ENCODE data around the gene METRN. TPM values are rescaled to one million over a fixed set of nuclear protein-coding genes. Genes with fewer than 3 reads are reported as not detected.
A peak's percentile ranks its signal among the peaks of the same experiment; 100 is the strongest.

Gene METRN
- polyA plus RNA-seq, 1 of the 3 experiments (the other 2 are of a cell fraction), result 59.7 TPM

GRCh38 chr16:718922-719321 is 4.0 kb downstream of the METRN start:
- H3F3A ChIP-seq (replicated peaks; ENCODE audit: insufficient read depth), result peaks cover 14% of the 10 kb centered on the region

GRCh38 chr16:719815-720446 is 5.0 kb downstream of the METRN start:
- Histone ChIP-seq H3K27me3 (ENCODE audit: insufficient read depth) (no peaks in the 10 kb centered on the region), H3F3A (replicated peaks; ENCODE audit: insufficient read depth) (peaks cover 21% of the 10 kb centered on the region), H3K27ac (ENCODE audit: low read depth in 2 of 2, low read length in 1 of 2) (peak overlapping the region; percentile 91 to 99), H3K9ac (peak overlapping the region; percentile 85), H2AFZ (ENCODE audit: low read depth) (no peak overlapping the region), H3K4me1 (ENCODE audit: control insufficient read depth in 1 of 2, insufficient read depth in 2 of 2, low read depth in 1 of 2, low read length in 1 of 2) (peaks cover 8 to 47% of the 10 kb centered on the region in 2 experiments; a peak in 3 of 4 replicates), H3K36me3 (replicated peaks in 1 of 2; ENCODE audit: control insufficient read depth in 1 of 2, insufficient read depth in 2 of 2, low read length in 1 of 2) (peaks cover 0 to 6% of the 10 kb centered on the region in 2 experiments), H3K4me3 (ENCODE audit: low read depth in 2 of 2, low read length in 1 of 2) (peak overlapping the region; percentile 86 to 89), H3K9me3 (no peaks in the 10 kb centered on the region), H3K79me2 (ENCODE audit: insufficient read depth) (peaks cover 2% of the 10 kb centered on the region; the same call in 1 of the 2 replicates), H3K9me2 (no peaks in the 10 kb centered on the region), H3K4me2 (peak overlapping the region; percentile 100), H4K20me1 (ENCODE audit: insufficient read depth) (peaks cover 24% of the 10 kb centered on the region; the same call in 1 of the 2 replicates)
- DNase-seq, result peak; percentile 54
- POLR2A ChIA-PET, result interaction anchor here (0.8 to 3.8 kb wide), 11 partner anchors 10 to 68 kb away, joined by 3 to 19 read pairs (median 4); partner anchors contain the start of genes CHTF18, JMJD8, RHBDL1 and RPUSD1
- CTCF ChIA-PET, result interaction anchor here (0.7 to 22.4 kb wide), 10 partner anchors 7 to 383 kb away, joined by 3 to 358 read pairs (median 9); partner anchors contain the start of genes ANTKMT, CCDC78, CIAO3 and FBXL16
- 13% methylated on average over 11 of the region's 16 CpGs for WGBS (ENCODE audit: low lambda C conversion rate)
- TF ChIP-seq SMC3 (IDR thresholded peaks at IDR 0.05; ENCODE audit: low read depth, low read length) (peak; percentile 8; the same call in 1 of the 2 replicates), CTCF (IDR thresholded peaks at IDR 0.05) (peak; percentile 38), JUND (IDR thresholded peaks at IDR 0.05) (peak; percentile 2; the same call in 1 of the 2 replicates), IRF3 (IDR thresholded peaks at IDR 0.05; ENCODE audit: low read depth, low read length) (no peak)

More at GRCh38 chr16:718922-719321, 4.0 kb downstream of the METRN start:
- H3K4me3 ChIP-seq (ENCODE audit: low read depth in 2 of 2, low read length in 1 of 2), result no peak overlapping the region
- no peak overlapping the region for H2AFZ ChIP-seq (ENCODE audit: low read depth)
- H3K79me2 ChIP-seq (ENCODE audit: insufficient read depth), result peaks cover 2% of the 10 kb centered on the region; the same call in 1 of the 2 replicates
- H3K27ac ChIP-seq (ENCODE audit: low read depth in 2 of 2, low read length in 1 of 2), result peak overlapping the region in 1 of 2 experiments; percentile 99; a peak in 2 of 4 replicates
- H3K9me3 ChIP-seq, result no peaks in the 10 kb centered on the region
- H3K4me1 ChIP-seq (ENCODE audit: control insufficient read depth in 1 of 2, insufficient read depth in 2 of 2, low read depth in 1 of 2, low read length in 1 of 2), result peaks cover 12 to 53% of the 10 kb centered on the region in 2 experiments; a peak in 3 of 4 replicates
- H4K20me1 ChIP-seq (ENCODE audit: insufficient read depth), result peaks cover 24% of the 10 kb centered on the region; the same call in 1 of the 2 replicates
- CTCF ChIA-PET, result interaction anchor here (0.6 to 22.4 kb wide), 6 partner anchors 6 to 67 kb away, joined by 3 to 358 read pairs (median 26); partner anchors contain the start of genes ANTKMT, CCDC78, CIAO3 and FBXL16
- peaks cover 0 to 6% of the 10 kb centered on the region in 2 experiments for H3K36me3 ChIP-seq (replicated peaks in 1 of 2; ENCODE audit: control insufficient read depth in 1 of 2, insufficient read depth in 2 of 2, low read length in 1 of 2)
- H3K9ac ChIP-seq, result no peak overlapping the region
- no peak for TF ChIP-seq RXRA (IDR thresholded peaks at IDR 0.05; ENCODE audit: borderline replicate concordance, low read depth)
- no peak for TF ChIP-seq RCOR1 (IDR thresholded peaks at IDR 0.05; ENCODE audit: low read length)
- no peak for TF ChIP-seq REST (IDR thresholded peaks at IDR 0.05; ENCODE audit: low read depth, low read length)
- TF ChIP-seq FOSL2 (IDR thresholded peaks at IDR 0.05; ENCODE audit: borderline replicate concordance, low read depth), result no peak
- TF ChIP-seq FOXJ3 (CRISPR knock-in tag; IDR thresholded peaks at IDR 0.05), result no peak
- no peak for TF ChIP-seq EP300 (IDR thresholded peaks at IDR 0.05; ENCODE audit: borderline replicate concordance in 1 of 2, low read depth in 1 of 2, low read length in 1 of 2)
- H3K4me2 ChIP-seq, result 0 out of 2 replicates have a peak overlapping the region, but pooled peaks have one; percentile 4
- H3K27me3 ChIP-seq (ENCODE audit: insufficient read depth), result no peaks in the 10 kb centered on the region
- no peak for DNase-seq
- H3K9me2 ChIP-seq, result no peaks in the 10 kb centered on the region
- WGBS (ENCODE audit: low lambda C conversion rate), result 90% methylated on average over 6 of the region's 6 CpGs
- POLR2A ChIA-PET, result interaction anchor here (0.9 to 3.8 kb wide), 3 partner anchors 10 to 64 kb away, joined by 3 to 19 read pairs (median 16); no protein-coding TSS in a partner anchor
